Stimulated activated CD4-positive, alpha-beta T cell treated with anti-CD3 and anti-CD28 coated beads, Interleukin-4, amount 100 ng/mL, for 24 hours (primary cell): ENCODE data around the gene NFIC.

Source experiments
- DNase-seq: peaks from one replicate; pipeline ENCODE4 v3.0.0-alpha.2; 2020

Gene NFIC

DNA sequence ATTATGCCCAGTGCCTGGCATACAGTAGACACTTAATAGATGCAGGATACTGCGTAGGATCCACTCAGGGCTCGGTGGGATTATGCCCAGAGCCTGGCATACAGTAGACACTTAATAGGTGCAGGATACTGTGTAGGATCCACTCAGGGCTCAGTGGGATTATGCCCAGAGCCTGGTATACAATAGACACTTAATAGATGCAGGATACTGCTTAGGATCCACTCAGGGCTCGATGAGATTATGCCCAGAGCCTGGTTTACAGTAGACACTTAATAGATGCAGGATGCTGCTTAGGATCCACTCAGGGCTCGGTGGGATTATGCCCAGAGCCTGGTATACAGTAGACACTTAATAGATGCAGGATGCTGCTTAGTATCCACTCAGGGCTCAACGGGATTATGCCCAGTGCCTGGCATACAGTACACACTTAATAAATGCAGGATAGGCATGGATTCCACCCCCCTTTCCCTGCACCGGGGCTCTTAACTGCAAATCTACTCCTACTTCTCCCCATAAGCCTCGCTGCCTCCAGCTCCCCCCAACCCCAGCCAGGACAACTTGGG is 89.1 kb downstream of the NFIC start:
- DNase-seq = no peak

DNA sequence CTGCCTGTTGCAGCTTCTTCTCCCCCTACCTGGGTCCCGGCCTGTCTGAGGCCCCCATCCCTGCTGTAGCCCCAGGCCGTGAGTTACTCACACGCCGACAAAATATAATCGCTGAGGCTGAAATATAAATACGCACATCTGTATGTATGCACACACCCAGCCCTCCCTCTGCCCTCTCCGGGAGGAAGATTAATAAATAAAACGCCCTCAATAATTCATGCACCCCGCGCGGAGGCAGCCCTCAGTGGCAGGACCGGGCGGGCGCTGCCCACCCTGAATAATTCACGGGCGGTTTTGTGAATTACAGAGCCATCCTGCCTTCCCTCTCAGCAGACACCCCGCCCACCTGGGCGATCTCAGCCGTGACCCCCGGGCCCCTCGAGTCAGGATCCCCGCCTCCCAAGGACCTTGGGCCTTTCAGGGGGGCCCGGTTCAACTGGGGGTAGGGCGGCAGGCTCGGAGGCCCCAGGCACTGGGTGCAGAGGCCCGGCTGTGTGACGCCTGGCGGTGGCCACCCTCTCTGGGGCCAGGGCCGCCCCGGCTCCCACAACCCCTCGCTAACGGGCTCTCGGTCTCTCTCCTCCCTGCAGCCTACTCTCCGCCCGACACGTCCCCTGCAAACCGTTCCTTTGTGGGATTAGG is 89.7 kb downstream of the NFIC start:
- no peak for DNase-seq

DNA sequence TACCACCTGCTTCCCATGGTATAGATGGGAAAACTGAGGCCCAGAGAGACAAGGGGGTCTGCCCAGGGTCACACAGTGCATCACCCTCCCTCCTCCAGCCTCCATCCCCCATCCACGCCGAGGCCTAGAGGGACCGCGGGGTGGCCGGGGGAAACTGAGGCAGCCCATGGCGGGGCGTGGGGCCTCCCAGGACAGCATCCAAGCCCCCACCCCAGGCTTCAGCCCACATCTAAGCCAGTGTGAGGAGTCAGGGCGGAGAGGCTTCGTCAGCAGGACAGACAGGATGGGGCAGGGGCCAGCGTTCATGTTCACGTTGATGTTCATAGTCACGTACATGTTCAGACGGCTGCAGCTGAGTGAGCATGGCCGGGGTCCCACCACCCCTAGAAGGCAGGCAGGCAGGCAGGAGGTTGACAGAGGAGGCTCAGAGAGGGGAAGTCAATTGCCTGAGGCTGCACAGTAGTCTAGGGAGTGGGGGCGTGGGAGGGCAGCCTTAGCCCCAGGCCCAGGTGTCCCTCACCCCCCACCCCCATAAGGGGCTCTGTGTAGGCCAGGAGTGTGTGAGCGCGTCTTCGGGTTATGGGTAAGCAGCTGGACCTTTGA is 90.6 kb downstream of the NFIC start:
- no peak for DNase-seq

DNA sequence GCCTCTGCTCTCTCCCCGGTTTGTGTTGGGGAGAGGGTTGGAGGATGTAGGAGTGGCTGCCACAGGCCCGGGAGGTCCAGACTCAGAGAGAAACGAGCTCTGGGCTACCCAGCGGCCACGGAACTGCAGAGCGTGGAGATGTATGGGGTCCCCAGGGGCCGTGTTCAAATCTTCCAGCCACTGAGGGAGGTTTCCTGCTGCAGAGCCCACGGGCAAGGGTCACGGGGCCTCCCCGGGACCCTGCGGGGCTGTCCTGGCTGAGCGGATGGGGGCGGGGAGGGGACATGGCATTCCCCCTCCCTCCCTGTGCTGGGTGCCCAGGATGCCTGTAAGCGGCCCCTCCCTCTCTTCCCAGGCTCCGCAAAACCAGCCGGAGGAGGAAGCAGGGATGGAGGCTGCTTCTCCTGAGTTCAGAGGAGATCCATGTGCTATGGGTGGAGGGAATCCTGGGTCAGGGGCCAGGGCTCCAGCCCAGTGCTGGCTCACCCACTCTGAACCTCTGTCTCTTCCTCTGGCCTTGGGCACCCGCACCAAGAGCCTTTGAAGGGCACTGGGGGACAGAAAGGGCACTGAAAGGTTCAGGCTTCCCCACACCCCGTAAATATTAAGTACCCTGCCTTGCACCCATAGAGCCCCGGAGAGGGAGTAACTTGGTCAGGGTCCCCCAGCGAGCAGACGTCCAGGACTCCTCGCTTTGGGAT is 91.3 kb downstream of the NFIC start:
- no peak for DNase-seq

DNA sequence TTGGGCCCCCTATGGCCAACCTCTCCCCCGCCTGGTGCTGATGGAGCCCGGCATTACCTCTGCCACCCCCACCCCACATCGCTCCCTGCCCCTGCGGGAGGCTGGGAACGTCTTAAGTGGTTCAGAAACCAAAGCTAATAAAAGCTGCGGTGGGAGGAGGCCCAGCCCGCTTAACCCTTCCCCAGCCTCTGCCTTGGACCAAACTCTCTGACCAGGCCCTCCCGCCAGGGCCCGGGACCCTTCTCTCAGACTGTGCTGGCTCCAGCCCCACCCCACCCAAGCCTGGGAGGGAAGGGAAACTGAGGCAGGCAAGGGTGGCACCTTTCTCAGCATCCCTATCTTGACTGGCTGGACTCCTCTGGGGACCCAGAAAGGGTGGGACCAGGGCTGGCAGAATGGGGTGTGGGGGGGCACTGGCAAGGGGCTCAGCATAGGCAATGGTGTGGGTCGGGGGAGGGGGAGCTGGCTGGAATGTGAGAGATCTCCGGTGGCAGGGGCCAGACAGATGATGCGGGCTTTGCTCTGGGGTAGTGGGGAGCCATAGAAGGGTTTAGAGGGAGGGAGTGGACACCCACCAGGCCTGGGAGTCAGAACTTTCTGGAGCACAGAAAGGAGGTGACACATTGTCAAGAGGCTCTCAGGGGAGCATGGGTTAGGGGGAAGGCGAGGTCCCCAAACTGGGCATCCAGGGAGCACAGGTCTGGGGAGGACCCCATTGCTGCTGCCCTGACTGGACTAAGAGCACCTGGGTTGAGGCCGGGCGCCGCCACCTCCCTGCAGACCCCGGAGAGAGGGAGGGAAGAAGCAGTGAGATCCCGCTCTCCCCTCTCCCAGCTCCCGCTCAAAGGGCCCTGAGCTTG is 92.1 kb downstream of the NFIC start:
- no peak for DNase-seq

DNA sequence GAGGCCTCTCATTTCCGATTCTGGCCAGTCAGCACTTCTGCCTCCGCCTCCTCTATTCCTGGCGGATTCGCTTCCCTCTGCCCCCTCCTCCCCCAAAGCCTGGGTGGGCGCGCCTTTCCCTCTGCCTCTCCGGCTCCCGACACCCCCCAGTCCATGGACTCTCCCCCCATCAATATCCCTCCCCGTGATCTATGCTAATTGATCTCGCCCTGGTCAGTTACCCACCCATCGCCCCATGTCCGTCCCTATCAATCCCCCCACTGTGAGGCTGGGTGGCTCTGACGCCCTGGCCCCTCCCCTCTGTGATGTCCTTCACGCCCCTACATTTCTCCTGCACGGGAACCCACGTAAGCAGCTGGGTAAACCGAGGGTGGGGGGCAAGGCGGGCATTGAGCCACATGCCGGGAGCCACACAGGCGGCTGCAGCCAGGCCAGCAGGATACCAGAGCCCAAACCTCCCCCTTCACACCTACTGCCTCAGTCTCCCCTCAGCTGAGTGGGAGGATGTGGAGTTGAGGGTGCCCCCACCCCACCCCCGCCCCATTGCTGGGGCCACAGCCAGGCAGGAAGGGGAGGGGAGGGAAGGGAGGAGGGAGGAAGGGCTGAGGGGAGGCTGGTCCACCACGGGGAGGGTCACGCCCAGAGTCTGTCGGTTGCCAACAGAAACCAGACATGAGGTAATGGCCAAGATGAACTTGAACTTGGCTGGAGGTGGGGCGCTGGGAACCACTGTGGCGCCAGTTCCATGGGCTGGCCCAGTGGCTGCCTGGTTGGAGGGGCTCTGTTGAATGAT is 92.9 kb downstream of the NFIC start:
- DNase-seq = no peak

DNA sequence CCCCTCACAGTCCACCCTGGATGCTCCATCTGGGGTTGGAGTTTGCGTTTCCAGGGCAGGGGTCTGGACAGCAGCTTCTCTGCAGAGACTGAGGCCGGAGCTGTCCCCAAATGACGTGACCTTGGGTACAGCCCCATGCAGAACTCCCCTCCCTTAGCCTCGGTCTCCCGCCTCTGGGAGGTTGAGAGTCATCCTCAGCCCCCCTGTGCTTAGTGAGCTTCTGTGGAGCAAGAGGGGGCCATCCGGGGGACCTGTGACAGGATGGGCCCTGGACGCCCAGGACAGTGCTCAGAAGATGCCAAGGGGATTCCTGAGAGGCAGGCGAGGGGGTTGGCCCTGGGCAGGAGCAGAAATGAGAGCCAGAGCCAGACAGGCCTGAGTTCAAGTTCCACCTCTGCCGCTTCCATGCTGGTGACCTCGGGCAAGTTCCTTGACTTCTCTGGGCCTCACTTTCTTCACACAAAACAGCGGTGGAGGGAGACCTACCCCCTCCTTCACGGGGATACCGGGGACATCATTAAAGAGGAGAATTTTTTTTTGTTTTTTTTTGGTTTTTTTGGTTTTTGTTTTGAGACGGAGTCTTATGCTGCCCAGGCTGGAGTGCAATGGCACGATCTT is 93.7 kb downstream of the NFIC start:
- DNase-seq = no peak

DNA sequence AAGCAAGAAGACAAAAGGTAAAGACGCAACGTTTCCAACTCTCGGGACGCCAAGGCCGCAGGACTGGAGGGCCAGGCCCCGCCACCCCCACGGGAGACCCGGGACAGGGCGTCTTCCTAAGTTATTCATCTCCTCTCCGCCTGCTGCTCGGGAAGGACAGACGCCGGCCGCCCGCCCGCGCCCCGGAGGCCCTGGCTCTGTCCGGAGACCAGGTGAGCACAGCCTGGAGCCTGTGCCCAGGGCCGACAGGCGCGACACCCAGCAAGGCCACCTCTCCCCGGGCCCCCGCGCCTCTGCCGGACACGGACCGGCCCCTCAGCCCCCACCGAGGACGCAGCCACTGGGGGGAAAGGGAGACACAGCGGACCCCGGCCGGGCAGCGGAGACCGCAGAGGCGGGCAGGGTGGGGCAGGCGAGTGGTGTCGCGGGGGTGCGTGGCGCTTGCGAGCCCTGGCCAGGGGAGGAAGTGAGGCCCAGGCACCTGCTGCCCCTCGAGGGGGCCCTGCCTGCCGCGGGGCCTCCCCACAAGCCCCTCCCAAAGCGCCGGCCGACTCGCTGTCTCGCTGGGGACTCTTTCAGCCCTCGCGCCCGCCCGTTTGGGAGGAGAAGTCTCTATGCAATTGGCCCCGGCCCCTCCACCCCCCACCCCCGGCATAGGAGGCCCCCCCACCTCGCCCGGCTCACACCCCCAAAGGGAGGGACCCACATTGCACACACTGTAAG is 96.8 kb downstream of the NFIC start:
- no peak for DNase-seq

DNA sequence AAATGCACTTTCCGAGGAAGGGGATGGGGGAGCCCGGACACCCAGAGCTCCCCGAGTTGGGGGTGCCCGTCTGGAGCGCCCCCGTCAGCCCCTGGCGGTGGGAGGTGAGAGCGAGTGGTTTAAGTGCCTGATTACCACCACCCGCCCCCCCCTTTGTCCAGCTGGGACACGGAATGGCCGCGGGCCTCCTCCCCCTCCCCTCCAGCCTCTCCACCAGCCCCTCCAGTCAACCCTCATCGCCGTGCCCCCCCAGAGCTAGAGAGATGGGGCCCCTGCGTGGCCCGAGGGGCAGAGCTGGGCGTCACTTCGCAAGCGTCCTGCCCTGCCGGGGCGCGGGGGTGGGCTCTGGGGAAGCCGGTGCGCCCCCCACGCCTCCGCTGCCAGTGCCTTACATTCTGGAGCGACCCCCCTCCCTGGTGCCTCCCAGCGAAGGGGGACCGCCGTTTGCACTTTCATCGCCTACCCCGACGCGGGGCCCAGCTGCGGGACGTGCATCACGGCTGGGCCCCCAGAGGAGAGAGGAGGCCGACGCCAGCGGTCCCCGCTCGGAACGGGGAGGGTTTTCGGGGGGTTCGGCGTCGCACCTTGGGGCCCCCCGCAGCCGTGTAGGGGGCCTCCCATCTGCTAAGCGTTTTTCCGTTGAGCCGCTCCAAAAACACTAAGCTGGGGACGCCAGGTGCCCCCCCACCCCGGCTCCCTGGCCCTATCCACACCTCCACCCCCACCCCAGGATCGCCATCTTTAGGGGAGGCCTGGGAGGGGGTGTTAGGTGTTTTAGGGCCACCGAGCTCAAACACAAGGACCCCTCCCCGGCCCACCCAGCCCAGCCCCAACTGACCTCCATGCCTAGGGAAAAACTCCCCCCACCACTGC is 97.6 kb downstream of the NFIC start:
- no peak for DNase-seq

DNA sequence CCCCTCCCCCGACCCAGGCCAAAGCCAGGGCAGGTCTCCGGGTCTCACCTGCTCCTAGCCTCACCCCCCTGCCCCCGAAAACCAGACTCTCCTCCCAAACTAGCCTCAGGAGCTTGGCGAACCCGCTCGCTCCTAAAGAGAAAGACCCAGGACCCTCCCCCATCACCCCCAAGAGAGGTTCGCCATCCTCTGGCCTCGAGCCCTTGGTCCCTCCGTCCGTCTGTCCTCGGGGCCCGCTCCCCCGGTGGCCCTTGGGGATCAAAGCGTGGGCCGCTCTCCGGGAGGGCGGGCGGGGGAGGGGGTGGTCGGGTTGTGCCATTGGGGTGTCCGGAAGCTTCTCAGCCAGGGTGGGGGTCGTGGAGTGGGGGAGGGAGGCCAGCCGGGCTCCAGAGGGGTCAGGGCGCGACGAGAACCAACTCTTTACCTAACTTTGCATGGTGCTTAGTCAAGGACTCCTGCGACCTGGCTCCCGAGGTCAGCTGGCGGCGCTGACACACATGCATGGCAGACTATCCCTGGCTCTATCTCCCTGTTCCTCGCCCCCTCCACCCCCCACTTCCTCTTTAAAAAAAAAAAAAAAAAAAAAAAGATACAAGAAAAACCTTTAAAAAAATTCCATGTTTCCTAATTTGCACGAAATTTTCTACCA is 98.3 kb downstream of the NFIC start:
- DNase-seq = no peak

DNA sequence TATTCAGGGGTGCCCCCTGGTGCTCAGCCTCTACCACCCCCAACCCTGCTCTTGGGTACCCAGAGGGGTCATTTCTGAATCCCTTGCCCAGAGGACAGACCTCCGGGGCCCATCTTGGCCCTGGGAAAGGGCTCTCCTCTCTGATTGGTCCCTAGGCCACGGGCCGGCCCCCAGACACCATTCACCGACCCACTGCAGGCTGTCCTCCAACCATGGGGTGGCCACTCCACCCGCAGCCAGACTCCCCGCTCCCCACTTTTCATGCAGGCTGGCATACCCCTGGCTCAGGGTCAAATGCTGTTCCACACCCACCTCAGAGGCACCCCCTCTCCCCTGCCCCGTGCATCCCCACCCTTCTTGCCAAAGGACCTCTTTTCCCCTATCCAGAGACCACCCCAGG is 99.2 kb downstream of the NFIC start:
- DNase-seq = no peak

DNA sequence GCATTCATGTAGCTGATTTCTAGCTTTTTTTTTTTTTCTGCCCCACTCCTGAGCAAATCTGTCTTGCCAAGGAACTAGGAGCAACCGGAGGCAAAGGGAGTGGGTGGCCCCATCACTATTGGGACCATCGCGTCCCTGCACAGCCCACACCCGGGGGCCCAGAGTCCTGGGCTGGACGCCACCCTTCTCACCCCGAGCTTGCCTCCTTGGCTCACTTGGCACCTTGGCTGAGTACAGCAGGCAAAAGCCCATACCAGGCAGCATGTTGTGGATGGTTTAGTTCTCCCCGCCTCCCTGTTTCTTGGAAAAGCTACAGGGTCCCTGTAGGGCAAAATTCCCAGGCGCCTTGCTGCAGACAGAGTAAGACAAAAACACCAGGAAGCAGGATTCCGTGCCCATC is 100.3 kb downstream of the NFIC start:
- DNase-seq = no peak

DNA sequence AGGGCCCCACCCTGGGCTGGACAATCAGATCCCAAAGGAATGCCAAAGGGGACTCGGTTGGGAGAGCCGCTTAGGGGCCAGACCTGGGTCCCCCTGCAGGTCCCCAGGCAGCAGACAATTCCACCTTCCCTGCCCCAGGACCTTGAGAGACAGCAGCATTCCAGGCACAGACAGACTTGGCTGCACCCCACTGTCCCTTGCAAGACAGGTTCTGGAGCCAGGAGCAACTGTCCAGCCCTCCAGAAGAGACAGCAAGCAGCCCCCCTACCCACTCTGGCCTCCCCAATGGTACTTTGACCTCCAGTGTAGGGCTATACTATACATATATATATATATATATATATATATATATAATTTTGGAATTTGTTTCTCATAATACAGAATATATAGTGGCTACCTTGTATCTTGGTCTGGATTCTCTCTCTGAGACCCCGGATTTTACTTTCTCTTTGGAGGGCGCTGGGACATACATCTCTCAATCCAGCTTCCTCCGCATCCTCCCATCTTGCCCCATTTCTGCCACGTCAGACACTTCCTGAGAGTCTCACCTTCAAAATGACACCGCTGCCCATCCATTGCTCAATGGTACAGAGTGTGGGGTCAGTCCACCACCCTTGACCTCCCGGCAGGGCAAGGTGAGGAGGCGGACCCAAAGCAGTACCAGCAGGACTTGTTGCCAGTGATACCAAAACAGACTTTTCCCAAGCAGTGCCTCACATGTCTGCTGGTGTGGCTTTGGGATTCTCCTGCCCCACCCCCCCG is 101.2 kb downstream of the NFIC start:
- no peak for DNase-seq

DNA sequence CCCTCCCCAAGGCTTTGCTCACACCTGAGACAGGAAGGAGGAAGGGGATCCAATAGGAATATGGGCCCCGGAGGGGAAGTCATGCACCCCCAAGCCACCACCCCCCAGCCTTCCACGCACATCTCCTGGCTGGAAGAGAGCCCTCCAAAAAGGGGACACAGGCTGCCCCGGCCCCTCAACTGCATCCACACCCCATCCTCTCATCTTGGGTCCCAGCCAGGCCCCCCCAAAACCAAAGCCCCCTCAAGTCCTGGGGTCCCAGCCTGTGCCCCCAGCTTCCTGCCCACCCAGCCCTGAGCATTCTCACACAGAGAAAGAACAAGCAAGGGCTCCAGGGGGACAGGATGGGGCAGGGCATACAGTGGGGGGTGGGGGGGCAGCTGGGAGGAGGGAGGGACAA is 101.8 kb downstream of the NFIC start:
- no peak for DNase-seq

DNA sequence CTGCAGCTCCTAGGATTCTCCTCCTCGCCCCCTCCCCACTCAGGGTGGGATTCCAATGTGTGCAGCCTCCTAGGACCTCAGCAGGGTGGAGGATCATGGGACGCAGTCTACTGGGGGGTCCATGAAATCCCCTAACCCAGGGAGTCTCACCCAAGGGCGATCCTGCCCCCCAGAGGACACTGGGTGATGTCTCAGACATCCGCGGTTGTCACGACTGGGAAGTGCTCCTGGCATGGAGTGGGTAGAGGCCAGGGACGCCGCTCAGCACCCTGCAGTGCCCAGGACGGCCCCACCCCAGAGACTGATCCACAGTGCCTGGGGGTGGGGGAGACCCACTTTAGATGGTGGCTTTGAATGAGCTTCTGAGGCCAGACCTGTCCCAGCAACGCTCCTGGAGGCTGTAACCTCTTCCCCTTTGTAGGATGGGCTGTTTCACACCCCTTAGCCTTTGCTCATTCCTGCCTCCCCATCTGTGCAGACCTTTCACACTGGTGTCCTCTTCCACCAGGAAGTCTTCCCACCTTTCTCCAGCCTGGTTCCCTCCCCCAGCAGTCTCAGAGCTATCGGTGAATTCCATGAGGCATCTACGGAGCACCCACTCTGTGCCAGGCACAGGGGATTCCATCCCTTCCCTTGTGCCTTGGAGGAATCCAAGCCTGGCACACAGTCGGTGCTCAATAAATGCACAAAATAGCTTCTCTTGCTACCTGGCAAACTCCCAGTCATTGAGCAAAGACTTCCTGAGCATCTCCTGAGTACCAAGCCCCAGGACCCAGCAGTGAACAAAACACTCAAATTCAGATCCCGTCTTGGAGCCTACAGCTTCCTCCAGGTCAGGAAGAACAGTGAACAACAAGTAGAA is 103.5 kb downstream of the NFIC start:
- no peak for DNase-seq

DNA sequence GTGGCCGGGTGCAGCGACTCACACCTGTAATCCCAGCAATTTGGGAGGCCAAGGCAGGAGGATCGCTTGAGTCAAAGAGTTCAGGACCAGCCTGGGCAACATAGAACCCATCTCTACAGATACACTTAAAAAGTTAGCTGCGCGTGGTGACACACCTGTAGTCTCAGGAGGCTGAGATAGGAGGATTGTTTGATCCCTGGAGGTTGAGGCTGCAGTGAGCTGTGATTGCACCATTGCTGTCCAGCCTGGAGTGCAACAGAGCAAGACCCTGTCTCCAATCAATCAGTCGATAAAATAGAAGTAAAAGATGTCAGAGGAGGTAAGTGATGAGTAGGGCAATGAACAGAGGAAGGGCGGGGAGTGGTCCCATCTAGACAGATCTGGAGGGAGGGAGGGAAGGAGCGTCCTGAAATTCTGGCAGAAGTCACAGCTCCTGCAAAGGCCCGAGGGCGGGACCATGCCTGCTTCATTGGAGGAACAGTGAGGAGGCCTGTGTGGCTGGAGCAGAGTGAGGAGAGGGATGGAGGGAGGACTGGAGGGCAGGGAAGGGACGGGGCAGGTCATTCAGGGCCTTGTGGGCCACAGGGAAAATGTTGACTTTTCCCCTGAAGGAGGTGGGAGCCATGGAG is 104.2 kb downstream of the NFIC start:
- no peak for DNase-seq

DNA sequence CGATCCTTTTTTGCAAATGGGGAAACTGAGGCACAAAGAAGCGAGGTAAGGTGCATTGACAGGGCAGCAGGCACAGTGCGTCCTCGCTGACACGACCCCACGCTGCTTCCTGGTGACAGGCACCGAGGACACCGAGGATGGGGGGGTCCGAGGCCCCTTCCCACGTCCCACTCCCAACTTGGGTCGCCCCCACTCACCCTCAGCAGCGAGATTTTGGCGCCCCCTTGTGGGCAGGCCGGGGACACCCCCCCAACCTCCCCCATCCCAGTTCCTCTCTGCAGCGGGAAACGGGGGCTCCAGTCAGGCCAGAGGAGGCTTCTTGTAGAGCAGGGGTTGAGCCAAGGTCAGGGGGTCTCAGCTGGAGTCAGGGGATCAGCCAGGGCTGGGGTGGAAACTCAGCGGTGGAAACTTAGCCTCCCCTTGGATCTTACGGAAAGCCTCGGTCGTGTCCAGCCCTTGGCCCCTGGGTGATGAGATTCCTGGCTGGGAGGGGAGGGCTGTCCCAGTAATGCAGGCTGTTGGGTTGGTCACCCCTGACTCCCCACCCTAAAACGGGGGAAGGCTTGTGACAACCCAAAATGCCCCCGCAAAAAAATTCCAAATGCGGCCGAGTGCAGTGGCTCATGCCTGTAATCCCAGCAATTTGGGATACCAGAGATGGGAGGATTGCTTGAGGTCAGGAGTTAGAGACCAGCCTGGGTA is 105.7 kb downstream of the NFIC start:
- DNase-seq = peak; percentile 41
